Stimulated activated CD8-positive, alpha-beta memory T cell treated with anti-CD3 and anti-CD28 coated beads, Interleukin-2, amount 100 ng/mL, for 48 hours (primary cell): ENCODE measurements around the gene DENND4A.

ENCODE experiments used
- DNase-seq, 2 donors: peaks; one replicate each; pipeline ENCODE4 v3.0.0-alpha.2; 2020; ENCODE audit warnings: low read depth in 2 of 2

DENND4A gene

GRCh38 chr15:65792138-65792987 is at the start of gene DENND4A:
TSS of gene DENND4A (minus strand) at chr15:65792293. CDS start at chr15:65756450, 35,843 bp downstream.
- DNase-seq: peak; percentile 97

GRCh38 chr15:65841121-65841930 is 49.2 kb upstream of the DENND4A start:
- DNase-seq: no peak

DNA sequence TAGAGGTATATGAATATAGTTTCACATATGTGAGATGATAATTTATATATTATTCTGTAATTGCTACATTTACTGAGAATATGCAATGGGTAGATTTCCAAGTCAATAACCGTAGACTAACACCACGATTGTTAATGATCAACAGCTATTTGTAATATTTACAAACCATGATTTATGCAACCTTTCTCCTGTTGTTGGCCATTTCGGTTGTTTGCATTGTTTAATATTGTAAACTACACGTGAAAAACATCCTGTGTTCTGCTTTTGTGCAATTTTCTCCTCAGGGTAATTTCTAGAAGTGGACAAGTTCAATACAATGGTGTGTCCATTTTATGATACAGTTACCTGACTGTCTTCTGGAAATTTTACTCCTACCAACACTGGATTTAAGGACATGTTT is 47.9 kb upstream of the DENND4A start:
- DNase-seq: no peak

DNA sequence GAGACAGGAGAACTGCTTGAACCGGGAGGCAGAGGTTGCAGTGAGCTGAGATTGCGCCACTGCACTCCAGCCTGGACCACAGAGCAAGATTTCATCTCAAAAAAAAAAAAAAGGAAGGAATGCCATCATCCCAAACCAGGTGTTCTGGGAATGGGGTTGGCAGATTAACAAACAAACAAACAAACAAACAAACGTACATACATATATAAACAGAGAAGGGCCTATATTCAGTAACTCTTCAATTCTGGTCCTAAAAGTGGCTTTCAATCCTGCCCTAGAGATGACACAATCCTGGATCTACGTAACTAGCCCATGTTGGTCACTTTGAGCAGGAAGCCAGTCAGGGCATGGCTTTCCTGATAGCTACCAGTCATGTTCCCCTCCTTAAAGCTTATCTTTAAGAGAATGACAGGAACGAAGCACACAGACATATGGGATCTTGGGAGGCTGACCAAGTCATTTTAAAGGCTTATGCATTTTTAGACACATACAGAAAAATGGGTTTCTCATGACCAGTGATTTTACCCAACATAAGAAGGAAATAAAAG is 47.3 kb upstream of the DENND4A start:
- no peak for DNase-seq

DNA sequence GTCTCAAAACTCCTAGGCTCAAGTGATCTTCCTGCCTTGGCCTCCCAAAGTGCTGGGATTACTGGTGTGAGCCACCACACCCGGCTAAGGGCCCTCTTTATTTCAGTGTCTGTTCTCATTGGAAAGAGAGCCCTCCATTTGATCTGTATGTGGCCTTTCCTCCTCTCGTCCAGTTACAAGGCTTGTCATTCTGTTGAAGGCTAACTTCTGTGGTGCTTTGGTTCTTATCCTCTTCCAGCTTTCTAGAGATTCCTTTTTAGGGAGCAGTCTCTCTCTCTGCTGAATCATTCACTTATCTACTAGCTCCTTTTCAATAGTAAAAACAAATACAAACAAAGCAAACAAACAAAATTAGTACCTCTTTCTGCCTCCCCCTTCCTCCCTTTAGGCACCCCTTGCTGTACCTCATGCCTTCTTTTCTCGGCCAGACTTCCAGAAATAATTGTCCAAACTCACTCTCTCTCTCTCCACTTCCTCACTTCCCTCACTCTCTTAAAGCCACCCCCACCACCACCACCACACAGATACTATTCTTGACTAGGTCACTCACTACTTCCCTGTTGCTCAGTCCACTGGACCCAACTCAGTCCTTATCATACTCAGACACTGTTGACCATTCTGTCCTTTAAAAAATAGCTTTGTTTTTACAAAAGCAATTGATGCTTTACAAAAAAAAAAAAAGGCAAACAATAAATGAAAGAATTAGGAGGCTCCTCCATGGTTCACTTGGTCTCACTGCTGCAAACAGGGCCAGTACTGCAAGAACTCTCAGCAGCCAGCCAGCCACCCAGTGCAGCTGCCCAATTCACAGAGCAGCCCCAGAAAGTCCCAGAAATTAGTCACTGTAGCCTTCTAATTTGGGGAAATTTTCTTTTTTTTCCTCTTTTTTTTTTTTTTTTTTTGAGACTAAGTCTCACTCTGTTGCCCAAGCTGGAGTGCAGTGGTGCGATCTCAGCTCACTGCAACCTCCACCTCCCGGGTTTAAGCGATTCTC is 45.5 kb upstream of the DENND4A start:
- DNase-seq: no peak

- no peak for DNase-seq
Observed at GRCh38 chr15:65836665-65837064, 44.6 kb upstream of the DENND4A start.

DNA sequence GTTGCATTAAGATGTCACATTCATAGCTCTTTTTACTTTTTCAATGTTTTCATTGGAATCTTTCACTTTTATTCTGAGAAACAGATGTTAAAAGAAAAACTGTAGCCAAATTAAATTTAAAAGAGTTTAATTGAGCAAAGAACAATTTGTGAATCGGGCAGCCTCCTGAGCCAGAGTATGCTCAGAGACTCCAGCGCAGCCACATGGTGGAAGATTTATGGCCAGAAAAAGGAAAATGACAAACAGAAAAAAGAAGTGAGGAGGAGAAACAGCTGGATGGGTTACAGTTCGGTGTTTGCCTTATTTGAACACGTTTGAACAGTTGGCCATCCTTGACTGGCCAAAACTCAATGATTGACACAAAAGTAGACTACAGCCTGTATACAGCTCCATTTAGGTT is 43.4 kb upstream of the DENND4A start:
- no peak for DNase-seq

GRCh38 chr15:65834603-65835282 is 42.6 kb upstream of the DENND4A start:
- no peak for DNase-seq

DNA sequence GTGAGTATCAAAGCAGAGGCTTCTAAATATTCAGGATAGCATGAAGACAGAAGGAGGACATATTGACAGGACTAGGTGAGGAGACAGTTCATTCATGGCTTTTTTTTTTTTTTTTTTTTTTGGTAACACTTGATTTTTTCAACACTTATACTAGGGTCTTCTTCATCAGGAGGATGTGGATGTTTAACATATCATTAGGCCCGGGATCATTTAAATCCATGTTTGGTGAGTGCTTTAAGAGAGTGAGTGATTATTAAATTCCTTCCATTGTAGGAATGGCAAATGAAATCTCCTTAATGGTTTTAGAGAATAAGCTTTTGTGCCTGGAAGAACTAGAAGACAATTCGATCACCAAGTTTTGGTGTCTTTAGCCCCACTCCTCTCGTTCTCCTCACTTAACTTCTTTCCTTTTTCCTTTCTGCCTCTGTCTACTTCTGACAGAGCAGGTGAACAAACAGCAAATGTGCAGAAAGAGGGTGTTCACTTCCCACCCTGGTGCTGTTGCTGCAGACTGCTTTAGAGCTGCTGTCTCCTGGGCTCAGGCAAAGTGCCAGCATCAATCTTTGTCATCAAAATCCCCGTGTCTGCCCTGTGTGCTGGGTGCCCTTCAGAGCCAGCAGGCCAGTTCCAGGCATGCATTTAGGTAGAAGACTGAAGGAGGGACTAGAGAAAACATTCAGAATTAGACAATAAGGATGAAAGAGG is 41.6 kb upstream of the DENND4A start:
- DNase-seq: no peak

GRCh38 chr15:65832549-65833364 is 40.7 kb upstream of the DENND4A start:
- peak; percentile 16 to 32 for DNase-seq

- DNase-seq: no peak
Observed at GRCh38 chr15:65829130-65829764, 37.2 kb upstream of the DENND4A start.

GRCh38 chr15:65828585-65828984 is 36.5 kb upstream of the DENND4A start:
- no peak for DNase-seq

GRCh38 chr15:65827065-65827464 is 35.0 kb upstream of the DENND4A start:
- no peak for DNase-seq

GRCh38 chr15:65824941-65825544 is 33.0 kb upstream of the DENND4A start:
- DNase-seq: no peak

DNA sequence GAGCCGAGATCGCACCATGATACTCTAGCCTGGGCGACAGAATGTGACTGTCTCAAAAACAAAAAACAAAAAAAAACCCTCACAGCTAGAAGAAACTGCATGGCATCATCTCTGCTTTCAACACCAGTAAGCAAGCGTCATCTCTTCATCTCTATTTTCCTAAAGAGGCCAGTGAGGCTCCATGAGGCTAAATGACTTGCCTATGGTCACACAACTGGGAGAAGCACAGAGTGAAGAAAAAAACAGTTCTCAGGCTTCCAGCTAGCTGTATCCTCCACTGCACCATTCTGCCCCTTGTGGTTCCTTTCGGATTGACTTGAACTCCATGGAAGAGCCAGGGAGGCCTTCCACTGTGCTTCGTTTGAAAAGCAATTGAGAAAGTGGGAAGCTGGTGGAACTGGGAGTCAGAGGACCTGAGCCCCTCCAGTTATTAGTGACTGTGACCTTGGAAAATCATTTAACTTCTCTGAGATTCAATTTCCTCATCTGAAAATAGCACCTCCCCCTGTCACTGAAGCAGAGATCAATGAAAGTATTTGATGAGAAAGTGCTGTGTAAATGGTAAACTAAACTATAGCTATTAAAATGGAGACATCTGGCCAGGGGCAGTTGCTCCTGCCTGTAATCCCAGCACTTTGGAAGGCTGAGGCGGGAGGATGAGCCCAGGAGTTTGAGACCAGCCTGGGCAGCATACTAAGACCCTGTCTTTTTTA is 32.1 kb upstream of the DENND4A start:
- no peak for DNase-seq

- no peak for DNase-seq
Observed at GRCh38 chr15:65822316-65822715, 30.2 kb upstream of the DENND4A start.

DNA sequence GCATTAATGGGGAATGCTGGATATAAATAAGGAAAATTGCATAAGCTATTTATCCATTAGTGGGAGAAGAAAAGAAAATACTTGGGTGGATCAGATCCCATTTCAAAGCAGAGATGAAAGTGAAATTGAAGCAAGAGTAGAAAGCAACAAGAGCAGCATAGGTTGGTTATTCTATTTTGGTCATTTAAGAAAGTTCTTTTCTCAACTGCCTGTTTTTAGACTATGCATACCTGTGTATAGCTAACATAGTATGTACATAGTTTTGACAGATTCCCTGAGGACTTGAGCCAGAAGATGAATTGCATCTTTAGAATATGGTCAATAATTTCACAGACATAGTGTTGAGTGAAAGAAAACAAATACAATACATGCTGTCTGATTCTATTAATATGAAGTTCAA is 29.0 kb upstream of the DENND4A start:
- no peak for DNase-seq

DNA sequence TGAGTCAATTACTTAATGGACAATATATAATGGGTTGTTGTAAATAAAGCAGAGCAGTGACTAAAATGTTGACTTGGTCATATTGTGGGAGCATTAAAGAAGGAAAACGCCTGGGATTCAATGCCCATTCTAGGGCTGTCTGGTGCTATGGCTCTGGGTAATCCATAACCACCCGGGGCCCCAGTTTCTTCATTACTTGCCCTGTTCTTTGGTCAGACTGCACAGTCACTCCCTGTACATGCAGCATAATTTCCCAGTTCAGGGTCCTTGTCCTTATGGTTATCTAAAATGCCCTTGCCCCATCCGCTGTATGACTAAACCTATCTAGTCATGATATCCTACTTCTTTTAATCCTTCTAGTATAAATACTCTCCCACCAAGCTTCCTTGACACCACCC is 27.5 kb upstream of the DENND4A start:
- no peak for DNase-seq
